Astrocyte of the cerebellum (primary cell): ENCODE measurements around the gene ADAM20.

Experiments
- DNase-seq: peaks from one replicate; pipeline ENCODE4 v3.0.0-alpha.2; 2011; ENCODE audit warnings: low read depth
- H3K4me3 ChIP-seq: 2 replicates; pipeline ENCODE4 v1.5.1; 2011; ENCODE audit warnings: mild to moderate bottlenecking, low read depth, low read length, moderate library complexity
- in situ Hi-C: cut with HindIII; loops from 2 replicates; pipeline ENCODE4 v1.10.0; 2017; ENCODE audit warnings: low sequenced_read_pairs
- TF ChIP-seq, protein P1 (sequence below): IDR thresholded peaks from 2 replicates; pipeline ENCODE4 v1.5.1; 2012; ENCODE audit warnings: low read length, low read depth, moderate library complexity, mild to moderate bottlenecking; ENCODE audit errors: missing control alignments

Gene ADAM20

GRCh38 chr14:70473825-70474224, 61.0 kb downstream of the ADAM20 start:
- DNase-seq: no peak
- TF ChIP-seq, protein P1, sequence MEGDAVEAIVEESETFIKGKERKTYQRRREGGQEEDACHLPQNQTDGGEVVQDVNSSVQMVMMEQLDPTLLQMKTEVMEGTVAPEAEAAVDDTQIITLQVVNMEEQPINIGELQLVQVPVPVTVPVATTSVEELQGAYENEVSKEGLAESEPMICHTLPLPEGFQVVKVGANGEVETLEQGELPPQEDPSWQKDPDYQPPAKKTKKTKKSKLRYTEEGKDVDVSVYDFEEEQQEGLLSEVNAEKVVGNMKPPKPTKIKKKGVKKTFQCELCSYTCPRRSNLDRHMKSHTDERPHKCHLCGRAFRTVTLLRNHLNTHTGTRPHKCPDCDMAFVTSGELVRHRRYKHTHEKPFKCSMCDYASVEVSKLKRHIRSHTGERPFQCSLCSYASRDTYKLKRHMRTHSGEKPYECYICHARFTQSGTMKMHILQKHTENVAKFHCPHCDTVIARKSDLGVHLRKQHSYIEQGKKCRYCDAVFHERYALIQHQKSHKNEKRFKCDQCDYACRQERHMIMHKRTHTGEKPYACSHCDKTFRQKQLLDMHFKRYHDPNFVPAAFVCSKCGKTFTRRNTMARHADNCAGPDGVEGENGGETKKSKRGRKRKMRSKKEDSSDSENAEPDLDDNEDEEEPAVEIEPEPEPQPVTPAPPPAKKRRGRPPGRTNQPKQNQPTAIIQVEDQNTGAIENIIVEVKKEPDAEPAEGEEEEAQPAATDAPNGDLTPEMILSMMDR: no peak
- no peak overlapping the region for H3K4me3 ChIP-seq
- in situ Hi-C loops: no loop called here
